Osteocyte (in vitro differentiated cells): Measurements from ENCODE around the gene MAGED4. TPM values are rescaled to one million over a fixed set of nuclear protein-coding genes. Genes with fewer than 3 reads are reported as not detected.
"Not testable (repeated sequence)": the region's sequence is repeated elsewhere in the genome, so short reads cannot be mapped to it uniquely, and the experiment has no call there.

Experiments used
- DNase-seq: peaks from one replicate; pipeline ENCODE4 v3.0.0; 2021; ENCODE audit warnings: mixed read lengths; ENCODE audit not compliant: unreplicated experiment; ENCODE audit errors: extremely low spot score
- H3K27ac Mint-ChIP-seq: one replicate; pipeline ENCODE4 v1.8.0; 2021; ENCODE audit warnings: mild to moderate bottlenecking, mixed read lengths; ENCODE audit not compliant: unreplicated experiment
- H3K27me3 Mint-ChIP-seq: one replicate; pipeline ENCODE4 v1.8.0; 2021; ENCODE audit warnings: mixed read lengths; ENCODE audit not compliant: unreplicated experiment
- H3K36me3 Mint-ChIP-seq: one replicate; pipeline ENCODE4 v1.8.0; 2021; ENCODE audit warnings: mixed read lengths; ENCODE audit not compliant: unreplicated experiment
- H3K4me1 Mint-ChIP-seq: one replicate; pipeline ENCODE4 v1.8.0; 2021; ENCODE audit warnings: mixed read lengths; ENCODE audit not compliant: unreplicated experiment
- H3K4me3 Mint-ChIP-seq: one replicate; pipeline ENCODE4 v1.8.0; 2021; ENCODE audit warnings: mild to moderate bottlenecking, moderate library complexity, mixed read lengths; ENCODE audit not compliant: unreplicated experiment
- H3K9me3 Mint-ChIP-seq: one replicate; pipeline ENCODE4 v1.8.0; 2021; ENCODE audit warnings: mixed read lengths; ENCODE audit not compliant: unreplicated experiment
- long read RNA-seq: library from polyadenylated mRNA; unstranded; transcript quantifications from one replicate; pipeline ENCODE4 v2.0.0, GENCODE V29; 2021
- total RNA-seq: library from RNA; stranded (reverse); gene quantifications from 2 replicates; pipeline ENCODE4 v1.2.1, GENCODE V29; 2021
- TF ChIP-seq, protein P1 (sequence below): fragments of 200-600 bp; sonication (generic); IDR thresholded peaks from 2 replicates; pipeline ENCODE4 v1.5.0; 2021; ENCODE audit warnings: antibody characterized with exemption, mild to moderate bottlenecking, moderate library complexity

The MAGED4 gene, protein sequence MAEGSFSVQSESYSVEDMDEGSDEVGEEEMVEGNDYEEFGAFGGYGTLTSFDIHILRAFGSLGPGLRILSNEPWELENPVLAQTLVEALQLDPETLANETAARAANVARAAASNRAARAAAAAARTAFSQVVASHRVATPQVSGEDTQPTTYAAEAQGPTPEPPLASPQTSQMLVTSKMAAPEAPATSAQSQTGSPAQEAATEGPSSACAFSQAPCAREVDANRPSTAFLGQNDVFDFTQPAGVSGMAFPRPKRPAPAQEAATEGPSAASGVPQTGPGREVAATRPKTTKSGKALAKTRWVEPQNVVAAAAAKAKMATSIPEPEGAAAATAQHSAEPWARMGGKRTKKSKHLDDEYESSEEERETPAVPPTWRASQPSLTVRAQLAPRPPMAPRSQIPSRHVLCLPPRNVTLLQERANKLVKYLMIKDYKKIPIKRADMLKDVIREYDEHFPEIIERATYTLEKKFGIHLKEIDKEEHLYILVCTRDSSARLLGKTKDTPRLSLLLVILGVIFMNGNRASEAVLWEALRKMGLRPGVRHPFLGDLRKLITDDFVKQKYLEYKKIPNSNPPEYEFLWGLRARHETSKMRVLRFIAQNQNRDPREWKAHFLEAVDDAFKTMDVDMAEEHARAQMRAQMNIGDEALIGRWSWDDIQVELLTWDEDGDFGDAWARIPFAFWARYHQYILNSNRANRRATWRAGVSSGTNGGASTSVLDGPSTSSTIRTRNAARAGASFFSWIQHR
- 95.8 and 98.9 TPM in 2 replicates for total RNA-seq
- long read RNA-seq, transcript MAGED4-210 (13 exons, 2,483 nt) = minor isoform, 15 of 98 reads
- long read RNA-seq, transcript MAGED4-204 (13 exons, 2,578 nt) = major isoform, 42 of 98 reads
- long read RNA-seq, partial matches to known transcripts = 17 of 98 reads
- long read RNA-seq, other reads (novel, unspliced or antisense) = 24 of 98 reads

DNA sequence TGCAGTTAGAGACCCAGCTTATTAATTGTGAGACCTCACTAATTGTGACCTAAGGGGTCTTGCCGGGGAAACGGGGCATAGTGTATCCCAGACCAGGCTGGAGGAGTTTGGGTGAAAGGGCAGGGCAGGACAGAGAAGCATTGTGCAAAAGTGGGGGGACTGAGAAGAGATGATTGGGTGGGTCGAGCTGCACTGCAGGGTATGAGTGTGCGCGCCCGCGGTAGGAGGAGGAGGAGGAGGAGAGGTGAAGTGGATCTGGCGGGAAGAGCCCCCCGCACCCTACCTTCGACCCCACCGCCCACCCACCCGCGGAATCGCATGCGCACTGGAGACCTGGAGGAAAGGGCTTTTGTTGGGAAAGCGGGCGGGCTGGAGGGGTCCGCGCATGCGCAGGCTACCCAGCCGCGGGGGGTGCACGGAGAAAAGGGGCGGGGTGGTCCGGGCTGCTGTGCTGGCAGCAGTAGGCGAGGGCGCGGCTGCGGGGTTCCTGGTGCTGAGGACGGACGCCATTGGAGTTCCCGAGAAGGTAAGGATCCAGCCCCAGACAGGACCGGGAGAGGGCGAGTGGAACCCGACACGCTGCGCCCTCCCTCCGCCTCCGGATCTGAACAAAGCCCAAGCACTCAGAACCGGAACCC is at the start of gene MAGED4:
Gene MAGED4 (plus strand): TSS at position 449 of the 638 bp plus-strand sequence. CDS start 1,035 bp downstream, outside the sequence.
- H3K27ac Mint-ChIP-seq, H3K27me3 Mint-ChIP-seq, H3K4me3 Mint-ChIP-seq, H3K9me3 Mint-ChIP-seq, H3K4me1 Mint-ChIP-seq, DNase-seq, H3K36me3 Mint-ChIP-seq: not testable (repeated sequence)

DNA sequence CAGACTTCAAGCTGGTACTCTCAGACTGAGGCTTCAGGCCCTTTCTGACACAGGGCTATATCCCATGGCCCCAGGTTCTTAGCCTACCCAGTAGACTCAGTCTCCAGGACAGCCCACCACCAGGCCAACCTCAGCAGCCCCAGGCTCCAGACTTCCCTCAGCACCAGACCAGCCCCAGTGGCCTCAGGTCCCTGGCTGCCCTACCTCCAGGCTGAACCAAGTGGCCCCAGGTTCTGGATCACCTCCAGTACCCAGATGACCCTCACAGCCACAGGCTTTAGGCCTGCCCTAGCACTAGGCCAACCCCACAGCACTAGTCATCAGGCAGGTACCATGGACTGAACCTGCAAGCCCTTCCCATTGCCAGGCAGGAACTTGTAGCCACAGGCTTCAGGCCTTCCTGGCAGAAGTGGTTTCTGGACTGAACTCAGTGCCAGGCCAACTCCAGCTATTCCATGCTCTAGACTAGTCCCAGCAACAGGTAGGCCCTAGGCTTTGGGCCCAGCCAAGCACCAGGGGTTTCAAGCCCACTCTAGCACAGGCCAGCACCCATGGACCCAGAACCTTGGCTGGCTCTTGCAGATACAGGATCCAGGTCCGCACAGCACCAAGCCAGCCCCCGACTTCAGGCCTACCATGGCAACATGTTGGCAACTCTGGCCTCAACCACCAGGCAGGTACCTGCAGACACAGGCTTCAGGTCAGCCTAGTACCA is 45.7 kb upstream of the MAGED4 start:
- Mint-ChIP-seq H3K36me3 (no peaks in the 10 kb centered on the region), H3K9me3 (peaks cover 5% of the 10 kb centered on the region), H3K27ac (no peak overlapping the region), H3K4me3 (no peak overlapping the region), H3K27me3 (no peaks in the 10 kb centered on the region), H3K4me1 (no peaks in the 10 kb centered on the region)
- TF ChIP-seq, protein P1, sequence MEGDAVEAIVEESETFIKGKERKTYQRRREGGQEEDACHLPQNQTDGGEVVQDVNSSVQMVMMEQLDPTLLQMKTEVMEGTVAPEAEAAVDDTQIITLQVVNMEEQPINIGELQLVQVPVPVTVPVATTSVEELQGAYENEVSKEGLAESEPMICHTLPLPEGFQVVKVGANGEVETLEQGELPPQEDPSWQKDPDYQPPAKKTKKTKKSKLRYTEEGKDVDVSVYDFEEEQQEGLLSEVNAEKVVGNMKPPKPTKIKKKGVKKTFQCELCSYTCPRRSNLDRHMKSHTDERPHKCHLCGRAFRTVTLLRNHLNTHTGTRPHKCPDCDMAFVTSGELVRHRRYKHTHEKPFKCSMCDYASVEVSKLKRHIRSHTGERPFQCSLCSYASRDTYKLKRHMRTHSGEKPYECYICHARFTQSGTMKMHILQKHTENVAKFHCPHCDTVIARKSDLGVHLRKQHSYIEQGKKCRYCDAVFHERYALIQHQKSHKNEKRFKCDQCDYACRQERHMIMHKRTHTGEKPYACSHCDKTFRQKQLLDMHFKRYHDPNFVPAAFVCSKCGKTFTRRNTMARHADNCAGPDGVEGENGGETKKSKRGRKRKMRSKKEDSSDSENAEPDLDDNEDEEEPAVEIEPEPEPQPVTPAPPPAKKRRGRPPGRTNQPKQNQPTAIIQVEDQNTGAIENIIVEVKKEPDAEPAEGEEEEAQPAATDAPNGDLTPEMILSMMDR = no peak
- DNase-seq = no peak

DNA sequence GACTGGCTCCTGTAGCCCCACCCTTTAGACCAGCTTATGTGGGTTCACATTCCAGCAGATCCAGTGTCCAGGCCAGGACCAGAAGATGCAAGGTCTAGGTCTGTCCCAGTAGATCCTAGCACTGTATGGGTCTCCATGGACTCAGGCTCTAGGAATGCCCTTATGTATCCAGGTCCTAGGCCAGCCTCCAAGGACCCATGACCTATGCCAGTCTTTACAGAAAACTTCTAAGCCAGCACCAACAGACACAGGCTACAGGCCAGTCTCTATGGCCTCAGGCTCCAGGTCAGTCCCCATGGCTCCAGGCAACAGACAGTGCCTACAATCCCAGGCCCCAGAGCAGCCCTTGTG is 45.2 kb upstream of the MAGED4 start:
- Mint-ChIP-seq H3K4me3 (no peak overlapping the region), H3K36me3 (no peaks in the 10 kb centered on the region), H3K27me3 (no peaks in the 10 kb centered on the region), H3K27ac (no peak overlapping the region), H3K4me1 (no peaks in the 10 kb centered on the region), H3K9me3 (peaks cover 4% of the 10 kb centered on the region)
- TF ChIP-seq, protein P1 = no peak
- no peak for DNase-seq

DNA sequence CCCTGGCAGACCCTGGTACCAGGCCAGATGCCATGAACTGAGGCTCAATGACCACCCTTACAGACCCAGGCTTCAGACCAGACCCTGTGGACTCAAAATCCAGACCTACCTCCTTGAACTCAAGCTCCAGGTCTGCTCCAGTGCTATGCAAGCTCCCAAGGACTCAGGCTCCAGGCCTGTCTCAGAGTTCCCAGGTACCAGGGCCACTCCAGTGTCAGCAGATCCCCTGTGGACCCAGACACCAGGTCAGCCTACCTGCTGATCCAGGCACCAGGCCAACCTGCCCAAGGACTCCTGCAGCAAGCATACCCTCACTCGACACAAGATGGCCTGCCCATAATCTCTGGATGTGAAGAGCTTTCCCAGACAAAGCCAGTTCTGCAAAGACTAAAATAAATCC is 44.7 kb upstream of the MAGED4 start:
- H3K9me3 Mint-ChIP-seq = peaks cover 7% of the 10 kb centered on the region
- H3K27ac Mint-ChIP-seq = no peak overlapping the region
- H3K27me3 Mint-ChIP-seq = no peaks in the 10 kb centered on the region
- H3K4me1 Mint-ChIP-seq = no peaks in the 10 kb centered on the region
- no peak overlapping the region for H3K4me3 Mint-ChIP-seq
- TF ChIP-seq, protein P1 = no peak
- no peak for DNase-seq
- H3K36me3 Mint-ChIP-seq = no peaks in the 10 kb centered on the region

DNA sequence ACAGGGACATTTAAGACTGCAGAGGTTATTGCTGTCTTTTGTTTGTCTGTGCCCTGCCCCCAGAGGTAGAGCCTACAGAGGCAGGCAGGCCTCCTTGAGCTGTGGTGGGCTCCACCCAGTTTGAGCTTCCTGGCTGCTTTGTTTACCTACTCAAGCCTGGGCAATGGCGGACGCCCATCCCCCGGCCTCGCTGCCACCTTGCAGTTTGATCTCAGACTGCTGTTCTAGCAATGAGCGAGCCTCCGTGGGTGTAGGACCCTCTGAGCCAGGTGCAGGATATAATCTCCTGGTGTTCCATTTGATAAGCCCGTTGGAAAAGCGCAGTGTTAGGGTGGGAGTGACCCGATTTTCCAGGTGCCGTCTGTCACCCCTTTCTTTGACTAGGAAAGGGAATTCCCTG is 34.0 kb upstream of the MAGED4 start:
- H3K27me3 Mint-ChIP-seq, DNase-seq, H3K36me3 Mint-ChIP-seq, H3K4me1 Mint-ChIP-seq, H3K27ac Mint-ChIP-seq, H3K9me3 Mint-ChIP-seq, H3K4me3 Mint-ChIP-seq: not testable (repeated sequence)

DNA sequence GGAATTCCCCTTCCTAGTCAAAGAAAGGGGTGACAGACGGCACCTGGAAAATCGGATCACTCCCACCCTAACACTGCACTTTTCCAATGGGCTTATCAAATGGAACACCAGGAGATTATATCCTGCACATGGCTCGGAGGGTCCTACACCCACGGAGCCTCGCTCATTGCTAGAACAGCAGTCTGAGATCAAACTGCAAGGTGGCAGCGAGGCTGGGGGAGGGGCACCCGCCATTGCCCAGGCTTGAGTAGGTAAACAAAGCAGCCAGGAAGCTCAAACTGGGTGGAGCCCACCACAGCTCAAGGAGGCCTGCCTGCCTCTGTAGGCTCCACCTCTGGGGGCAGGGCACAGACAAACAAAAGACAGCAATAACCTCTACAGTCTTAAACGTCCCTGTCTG is 24.5 kb upstream of the MAGED4 start:
- H3K27me3 Mint-ChIP-seq, H3K36me3 Mint-ChIP-seq, H3K4me3 Mint-ChIP-seq, DNase-seq, H3K27ac Mint-ChIP-seq, H3K4me1 Mint-ChIP-seq, H3K9me3 Mint-ChIP-seq: not testable (repeated sequence)
